Stimulated activated naive CD8-positive, alpha-beta T cell treated with anti-CD3 and anti-CD28 coated beads, Interleukin-15, amount 100 ng/mL, for 72 hours (primary cell): ENCODE results near the gene COL9A1.

ENCODE experiments used
- ATAC-seq: fragments of 150-1000 bp; cut with Tn5 transposase; 2 replicates; pipeline ENCODE4 v1.10.0; 2021; ENCODE audit warnings: mild to moderate bottlenecking, moderate library complexity
- DNase-seq, 2 donors: peaks; one replicate each; pipeline ENCODE4 v3.0.0; 2021 to 2022
- H3K27ac Mint-ChIP-seq, 2 donors: one replicate each; pipeline ENCODE4 v1.8.0; 2022; ENCODE audit warnings: mild to moderate bottlenecking in 2 of 2, mixed read lengths in 2 of 2, moderate library complexity in 2 of 2
- H3K27me3 Mint-ChIP-seq: one replicate; pipeline ENCODE4 v1.8.0; 2022; ENCODE audit warnings: mixed read lengths
- H3K4me1 Mint-ChIP-seq: one replicate; pipeline ENCODE4 v1.8.0; 2022; ENCODE audit warnings: mild to moderate bottlenecking, mixed read lengths
- H3K4me3 Mint-ChIP-seq, 2 donors: one replicate each; pipeline ENCODE4 v1.8.0; 2022; ENCODE audit warnings: mild to moderate bottlenecking in 2 of 2, mixed read lengths in 2 of 2, moderate library complexity in 1 of 2
- H3K9me3 Mint-ChIP-seq, 2 donors: one replicate each; pipeline ENCODE4 v1.8.0; 2022; ENCODE audit warnings: mixed read lengths in 2 of 2

Gene COL9A1

GRCh38 chr6:70176842-70177550 lies 125.9 kb downstream of the COL9A1 start:
- ATAC-seq (no peak), DNase-seq (no peak)
- no peak overlapping the region for H3K27ac Mint-ChIP-seq
- no peak overlapping the region for H3K4me3 Mint-ChIP-seq
- H3K27me3 Mint-ChIP-seq = no peaks in the 10 kb centered on the region
- no peaks in the 10 kb centered on the region for H3K4me1 Mint-ChIP-seq
- no peaks in the 10 kb centered on the region for H3K9me3 Mint-ChIP-seq

GRCh38 chr6:70175770-70176169 lies 127.1 kb downstream of the COL9A1 start:
- no peaks in the 10 kb centered on the region for H3K4me1 Mint-ChIP-seq
- H3K27ac Mint-ChIP-seq = no peak overlapping the region
- no peak overlapping the region for H3K4me3 Mint-ChIP-seq
- no peaks in the 10 kb centered on the region for H3K9me3 Mint-ChIP-seq
- ATAC-seq = no peak
- DNase-seq = no peak
- no peaks in the 10 kb centered on the region for H3K27me3 Mint-ChIP-seq

- no peaks in the 10 kb centered on the region for H3K4me1 Mint-ChIP-seq
- no peak for ATAC-seq
- no peak for DNase-seq
- peaks cover 15% of the 10 kb centered on the region for H3K27me3 Mint-ChIP-seq
- no peak overlapping the region for H3K4me3 Mint-ChIP-seq
- H3K27ac Mint-ChIP-seq = no peak overlapping the region
- no peaks in the 10 kb centered on the region for H3K9me3 Mint-ChIP-seq
These were observed 130.6 kb downstream of the COL9A1 start for GRCh38 chr6:70172252-70172651.

- H3K27ac Mint-ChIP-seq = no peak overlapping the region
- no peak overlapping the region for H3K4me3 Mint-ChIP-seq
- no peak for DNase-seq
- peaks cover 5% of the 10 kb centered on the region for H3K4me1 Mint-ChIP-seq
- ATAC-seq = no peak
- no peaks in the 10 kb centered on the region for H3K9me3 Mint-ChIP-seq
- H3K27me3 Mint-ChIP-seq = peaks cover 24% of the 10 kb centered on the region
These were observed 131.6 kb downstream of the COL9A1 start for GRCh38 chr6:70171236-70171635.

- DNase-seq (no peak), ATAC-seq (no peak)
- Mint-ChIP-seq H3K4me1 (peaks cover 7% of the 10 kb centered on the region), H3K27ac (no peak overlapping the region), H3K4me3 (no peak overlapping the region), H3K9me3 (no peaks in the 10 kb centered on the region), H3K27me3 (peaks cover 44% of the 10 kb centered on the region)
These were observed 134.1 kb downstream of the COL9A1 start for GRCh38 chr6:70168681-70169377.
